Activated CD4-positive, CD25-positive, alpha-beta regulatory T cell treated with anti-CD3 and anti-CD28 coated beads, Interleukin-2, amount 50 U/mL, for 16 hours (primary cell): Measurements from ENCODE around the gene ASF1A.

ENCODE experiments used
- DNase-seq: peaks from one replicate; pipeline ENCODE4 v3.0.0-alpha.2; 2020; ENCODE audit warnings: low read depth, low spot score

ASF1A gene

DNA sequence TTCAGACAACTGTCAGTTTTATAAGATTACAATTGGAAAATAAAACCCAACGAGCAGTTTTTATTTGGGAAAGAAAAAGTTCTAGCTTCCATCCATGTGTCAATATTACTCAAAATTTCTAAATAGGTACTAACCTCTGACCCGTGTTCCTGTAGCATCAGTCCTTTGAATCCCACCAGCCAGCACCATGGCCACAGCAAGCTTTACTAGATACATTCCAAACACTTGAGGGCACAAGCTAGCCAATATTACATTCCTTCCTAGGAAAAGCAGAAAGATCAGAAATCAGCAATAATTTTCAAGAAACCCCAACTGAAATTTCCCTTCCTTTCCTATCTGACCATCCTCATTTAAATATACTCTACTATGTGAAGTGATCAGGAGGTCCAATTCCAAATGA is 19.2 kb downstream of the ASF1A start:
- DNase-seq = no peak

DNA sequence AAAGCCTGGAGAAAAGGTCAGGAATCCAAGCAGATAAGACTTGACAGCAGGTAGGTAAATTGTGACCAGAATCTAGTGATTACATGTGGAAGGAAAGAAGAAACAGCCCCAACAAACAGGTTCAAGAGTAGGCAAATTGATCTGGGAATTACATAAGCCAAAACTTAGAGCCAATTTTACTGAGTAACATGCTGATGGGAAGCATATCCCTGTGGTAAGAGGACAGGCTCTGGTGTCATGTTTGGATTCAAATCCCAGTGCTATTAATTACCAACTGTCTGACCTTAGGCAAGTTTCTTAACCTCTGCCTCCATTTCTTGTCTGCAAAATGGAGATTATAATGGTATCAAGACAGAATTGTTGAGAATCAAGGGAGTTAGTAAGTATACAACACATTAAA is 20.6 kb downstream of the ASF1A start:
- DNase-seq = no peak

DNA sequence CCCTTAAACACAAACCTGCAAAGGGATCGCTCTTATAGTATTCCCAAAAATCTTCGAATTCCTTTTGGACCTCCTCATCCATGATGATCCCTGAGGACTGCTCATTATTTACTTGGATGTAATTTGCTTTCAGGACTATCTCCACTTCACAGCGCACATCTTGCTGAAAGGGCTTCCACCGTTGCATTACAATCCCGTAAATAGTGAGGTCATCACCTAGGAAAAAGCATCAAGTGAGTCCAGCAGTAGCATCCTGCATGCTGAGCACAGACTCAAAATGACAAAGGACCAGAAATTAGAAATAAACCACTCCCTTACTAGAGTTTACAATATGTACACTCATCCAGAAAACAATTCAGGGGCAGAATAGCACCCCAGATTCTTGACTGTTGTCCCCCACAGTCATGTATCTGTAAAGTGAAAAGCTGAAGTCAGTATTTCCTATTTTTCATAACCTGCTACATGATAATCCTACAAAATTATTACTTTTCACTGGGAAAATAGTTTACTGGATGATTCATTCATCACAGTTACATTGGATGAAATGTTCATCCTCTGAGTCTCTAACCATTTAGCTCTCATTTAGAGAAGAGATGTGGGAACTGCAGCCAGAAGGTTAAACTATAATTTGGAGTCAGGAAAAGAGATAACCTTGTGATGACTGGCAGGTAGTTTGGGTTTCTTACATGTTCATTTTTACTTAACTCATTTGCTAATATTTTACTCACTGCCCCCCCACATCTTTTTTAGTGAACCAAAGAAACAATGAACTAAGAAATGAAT is 23.8 kb downstream of the ASF1A start:
- no peak for DNase-seq

DNA sequence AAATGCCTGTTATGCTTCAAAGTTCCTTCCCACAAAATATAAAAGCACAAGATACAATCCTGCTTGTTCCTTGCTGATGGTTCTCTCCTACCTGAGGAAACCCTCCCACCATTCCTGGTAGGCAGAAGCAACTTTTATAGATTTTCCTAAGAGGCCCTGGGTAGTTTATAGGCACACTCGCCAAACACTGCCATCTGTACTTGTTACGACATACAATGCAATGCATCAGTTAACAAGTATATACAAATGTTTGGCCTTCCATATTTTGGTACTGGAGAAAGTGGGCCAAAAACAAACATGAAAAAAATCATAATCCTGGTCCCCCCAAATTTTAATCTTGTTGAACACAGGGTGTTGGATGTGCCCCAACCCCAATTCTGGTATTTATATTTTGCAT is 24.4 kb downstream of the ASF1A start:
- no peak for DNase-seq

DNA sequence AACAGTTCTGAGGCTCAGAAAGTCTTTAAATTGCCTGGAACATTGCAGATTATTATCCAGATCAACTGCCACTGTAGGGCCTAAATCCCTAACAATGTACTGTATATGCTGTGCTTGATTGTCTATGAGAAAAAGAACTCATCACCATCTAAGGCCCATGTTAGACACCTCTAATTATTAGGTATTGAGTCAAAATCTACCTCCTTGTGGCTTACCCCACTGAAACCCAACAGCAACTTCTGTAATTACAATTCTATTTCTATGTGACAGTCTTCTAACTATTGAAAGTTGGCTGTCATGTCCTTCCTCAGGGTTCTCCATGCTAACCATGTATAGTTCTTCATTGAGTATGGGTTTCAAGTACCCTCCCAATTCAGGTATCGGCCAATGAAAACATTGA is 27.1 kb downstream of the ASF1A start:
- DNase-seq = no peak

DNA sequence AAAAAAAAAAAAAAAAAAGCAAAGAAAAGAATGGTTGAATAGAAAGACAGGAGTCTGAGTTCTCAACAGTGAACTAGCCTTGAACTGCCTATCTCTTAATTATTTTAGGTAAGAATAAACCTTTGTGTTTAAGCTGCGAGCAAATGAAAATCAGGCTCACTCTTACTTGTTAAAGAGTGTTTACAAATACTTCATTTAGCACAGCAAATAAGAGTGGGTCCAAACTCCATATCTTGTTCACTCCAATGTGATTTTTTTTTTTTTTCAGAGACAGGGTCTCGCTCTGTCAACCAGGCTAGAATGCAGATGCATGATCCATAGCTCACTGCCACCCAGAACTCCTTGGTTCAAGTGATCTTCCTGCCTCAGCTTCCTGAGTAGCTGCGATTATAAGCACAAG is 29.1 kb downstream of the ASF1A start:
- no peak for DNase-seq

DNA sequence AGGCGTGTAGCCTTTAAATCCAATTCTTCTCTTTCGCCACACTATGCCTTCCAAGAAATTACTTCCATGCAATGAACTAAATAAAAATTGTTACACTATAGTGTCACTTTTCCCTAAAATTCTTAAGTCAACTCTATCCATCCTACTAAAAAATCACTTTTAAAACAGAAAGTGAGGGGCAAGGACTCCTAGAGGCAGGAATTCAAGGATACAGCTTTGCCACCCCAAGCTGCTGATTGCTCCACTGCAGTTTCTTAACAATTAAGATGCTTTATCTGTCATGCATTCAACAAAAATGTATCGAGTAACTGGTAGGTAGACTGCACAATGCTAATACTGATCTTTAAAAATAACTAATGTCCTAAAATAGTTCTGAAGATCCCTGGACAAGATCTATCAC is 36.7 kb downstream of the ASF1A start:
- DNase-seq = no peak

DNA sequence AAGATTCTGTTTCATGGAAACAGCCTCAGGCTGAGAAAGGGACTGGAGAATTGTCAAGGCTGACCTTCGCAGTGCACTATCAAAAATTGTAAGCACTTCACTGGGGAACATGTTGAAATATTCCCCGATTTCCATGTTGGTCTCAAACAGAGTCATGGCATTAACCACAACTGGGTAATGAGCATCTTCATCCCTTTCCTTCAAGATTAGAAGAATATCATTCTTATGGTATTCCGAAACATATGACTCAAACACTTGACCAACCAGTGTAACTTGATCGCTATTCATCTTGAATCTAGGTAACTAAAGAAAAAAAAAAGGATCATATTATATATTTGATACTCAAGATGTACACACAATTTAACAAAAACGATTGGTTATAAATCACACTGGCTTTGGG is 37.5 kb downstream of the ASF1A start:
- no peak for DNase-seq

DNA sequence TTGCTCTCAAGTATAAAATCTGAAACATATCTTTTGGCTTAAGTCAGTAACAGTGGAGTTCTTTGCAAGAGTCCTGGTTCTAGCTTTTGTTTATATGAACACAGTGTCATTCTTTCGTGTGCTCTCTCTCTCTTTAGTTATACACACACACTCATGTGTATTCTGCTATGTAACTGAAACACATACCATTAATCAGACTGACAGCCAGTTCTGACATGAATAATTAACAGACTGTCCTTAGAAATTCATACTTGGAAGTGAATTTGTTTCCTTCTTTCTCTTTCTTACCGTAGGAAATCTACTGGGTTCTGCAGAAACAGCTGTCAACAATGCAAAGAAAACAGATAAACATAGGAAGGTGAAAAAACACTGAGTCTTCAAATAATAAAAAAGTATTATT is 38.5 kb downstream of the ASF1A start:
- DNase-seq = no peak

DNA sequence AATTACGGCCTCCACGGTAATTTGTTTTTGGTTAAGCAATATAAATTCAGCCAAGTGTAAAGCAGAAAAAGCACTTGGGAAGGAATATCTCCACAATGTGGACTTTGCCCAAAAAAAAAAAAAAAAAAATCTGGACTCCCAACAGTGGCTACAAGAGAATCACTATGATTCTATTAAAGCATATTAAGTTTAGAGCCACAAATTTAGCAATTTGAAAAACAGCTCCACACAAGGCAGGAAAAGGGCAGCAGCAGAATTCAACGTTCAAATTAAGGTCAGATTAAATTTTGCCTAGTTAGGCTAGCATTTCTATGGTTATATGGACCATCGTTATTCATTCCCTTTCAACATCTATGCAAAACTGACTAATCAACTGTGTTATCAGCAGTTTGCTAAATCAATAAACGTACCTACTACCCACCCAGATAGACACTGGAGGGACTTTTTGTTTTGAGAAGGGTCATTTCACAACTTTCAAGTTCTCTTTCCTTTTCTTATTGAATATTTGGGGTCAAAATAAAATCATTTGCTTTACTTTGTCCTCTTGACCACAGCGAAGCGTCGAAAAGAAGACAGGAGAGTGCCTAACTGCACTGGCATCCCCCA is 40.0 kb downstream of the ASF1A start:
- no peak for DNase-seq

DNA sequence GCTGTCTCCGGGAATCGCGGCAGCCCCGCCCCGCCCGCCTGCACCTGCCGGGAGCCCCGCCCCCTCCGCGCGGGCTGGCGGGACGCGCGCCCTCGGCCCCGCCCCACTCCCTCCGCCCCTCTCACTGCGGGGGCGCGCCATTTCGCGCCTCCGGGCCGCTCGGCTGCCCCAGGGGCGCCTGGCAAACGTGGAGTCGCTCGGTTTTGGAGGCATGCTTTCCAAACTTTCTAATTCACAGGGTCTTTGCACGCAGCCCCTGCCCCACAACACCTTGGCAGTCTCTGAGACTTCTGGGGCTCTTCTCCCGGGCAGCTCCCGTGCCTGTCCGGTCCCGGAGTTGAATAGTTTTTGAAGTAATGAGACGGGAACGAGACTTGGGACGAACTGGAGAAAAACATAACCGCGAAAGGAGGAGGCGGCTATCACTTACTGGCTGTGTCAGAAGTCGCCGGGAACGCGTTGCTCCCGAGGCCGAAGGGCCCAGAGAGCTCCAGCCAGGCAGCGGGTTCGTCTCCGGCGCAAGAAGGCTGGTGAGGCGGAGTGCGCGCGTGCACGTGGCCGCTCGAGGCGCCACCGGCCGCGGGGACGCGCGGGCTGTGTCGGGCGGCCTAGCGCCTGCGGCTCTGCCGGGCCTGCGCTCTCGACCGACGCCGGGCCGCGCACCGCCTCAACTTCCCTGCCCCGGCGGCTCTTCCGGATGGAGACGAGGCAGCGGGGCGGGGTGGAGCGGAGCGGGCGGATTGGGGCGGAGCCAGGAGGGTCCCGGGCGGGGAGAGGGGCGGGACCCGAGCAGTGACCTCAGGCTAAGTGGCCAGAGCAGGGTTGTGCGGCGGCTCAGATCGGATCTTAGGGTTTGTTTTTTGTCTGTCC is 40.7 kb downstream of the ASF1A start, which contains the start of gene MCM9:
Gene MCM9 (minus strand): TSS at position 699 of the 870 bp plus-strand sequence. CDS start 3,436 bp downstream, outside the sequence.
- peak; percentile 71 for DNase-seq

DNA sequence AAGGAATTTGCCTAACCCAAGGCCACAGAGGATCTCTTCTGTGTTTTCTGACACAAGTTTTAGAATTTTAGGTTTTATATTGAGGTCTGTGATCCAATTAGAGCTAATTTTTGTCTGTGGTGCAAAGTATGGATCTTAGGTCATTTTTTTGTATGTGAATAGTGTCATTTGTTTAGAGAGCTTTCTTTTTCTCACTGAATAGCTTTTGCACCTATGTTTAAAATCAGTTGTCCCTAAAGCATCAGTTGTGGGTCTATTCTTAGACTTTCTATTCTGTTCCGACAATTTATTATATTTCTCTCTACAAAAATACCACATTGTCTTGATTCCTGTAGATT is 41.3 kb downstream of the ASF1A start:
- no peak for DNase-seq

DNA sequence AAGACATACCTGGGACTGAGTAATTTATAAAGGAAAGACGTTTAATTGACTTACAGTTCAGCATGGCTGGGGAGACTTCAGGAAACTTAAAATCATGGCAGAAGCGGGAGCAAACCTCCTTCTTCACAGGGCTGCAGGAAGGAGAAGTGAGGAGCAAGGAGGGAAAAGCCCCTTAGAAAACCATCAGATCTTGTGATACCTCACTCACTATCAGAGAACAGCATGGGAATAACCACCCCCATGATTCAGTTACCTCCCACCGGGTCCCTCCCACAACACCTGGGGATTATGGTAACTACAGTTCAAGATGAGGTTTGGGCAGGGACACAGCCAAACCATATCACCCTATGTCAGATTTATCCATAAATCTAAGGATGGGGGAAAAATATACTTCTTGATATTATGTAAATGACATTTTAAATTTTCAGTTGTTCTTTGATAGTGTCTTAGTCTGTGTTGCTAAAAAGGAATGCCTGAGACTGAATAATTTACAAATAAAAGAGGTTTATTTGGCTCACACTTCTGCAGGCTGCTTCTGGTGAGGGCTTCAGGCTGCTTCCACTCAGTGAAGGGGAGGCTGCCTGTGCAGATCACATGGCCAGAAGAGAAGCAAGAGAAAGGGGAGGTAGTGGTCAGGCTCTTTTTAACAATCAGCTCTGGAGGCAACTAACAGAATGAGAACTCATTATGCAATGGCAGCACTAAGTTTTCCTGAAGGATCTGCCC is 42.2 kb downstream of the ASF1A start:
- DNase-seq = no peak

DNA sequence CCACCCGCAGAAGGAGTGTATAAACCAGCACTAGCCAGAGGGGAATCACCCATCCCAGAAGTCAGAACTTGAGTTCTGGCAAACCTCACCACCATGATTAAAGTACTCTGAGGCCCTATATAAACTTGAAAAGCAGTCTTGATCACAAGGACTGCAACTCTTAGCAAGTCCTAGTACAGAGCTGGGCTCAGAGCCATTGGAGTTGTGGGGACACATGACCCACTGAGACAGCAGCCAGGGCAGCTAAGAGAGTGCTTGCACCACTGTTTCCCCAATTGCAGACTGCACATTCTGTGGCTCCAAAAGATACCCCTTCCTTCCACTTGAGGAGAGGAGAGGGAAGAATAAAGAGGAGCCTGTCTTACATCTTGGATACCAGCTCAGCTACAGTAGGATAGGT is 45.7 kb downstream of the ASF1A start:
- no peak for DNase-seq

DNA sequence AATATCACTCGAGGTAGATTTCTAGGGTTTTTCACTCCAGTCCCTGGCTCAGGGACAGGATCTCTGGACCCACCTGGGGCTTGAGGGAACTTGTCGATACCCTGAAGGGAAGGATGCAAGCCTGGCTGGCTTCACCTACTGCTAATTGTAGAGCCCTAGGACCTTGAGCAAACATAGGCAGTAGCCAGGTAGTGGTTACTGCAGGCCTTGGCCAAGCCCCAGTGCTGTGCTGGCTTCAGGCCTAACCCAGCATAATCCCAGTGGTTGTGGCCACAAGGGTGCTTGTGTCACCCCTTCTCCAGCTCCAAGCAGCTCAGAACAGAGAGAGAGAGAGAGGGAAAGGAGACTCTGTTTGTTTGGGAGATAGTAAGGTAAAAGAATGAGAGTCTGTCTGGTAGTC is 46.8 kb downstream of the ASF1A start:
- DNase-seq = no peak

DNA sequence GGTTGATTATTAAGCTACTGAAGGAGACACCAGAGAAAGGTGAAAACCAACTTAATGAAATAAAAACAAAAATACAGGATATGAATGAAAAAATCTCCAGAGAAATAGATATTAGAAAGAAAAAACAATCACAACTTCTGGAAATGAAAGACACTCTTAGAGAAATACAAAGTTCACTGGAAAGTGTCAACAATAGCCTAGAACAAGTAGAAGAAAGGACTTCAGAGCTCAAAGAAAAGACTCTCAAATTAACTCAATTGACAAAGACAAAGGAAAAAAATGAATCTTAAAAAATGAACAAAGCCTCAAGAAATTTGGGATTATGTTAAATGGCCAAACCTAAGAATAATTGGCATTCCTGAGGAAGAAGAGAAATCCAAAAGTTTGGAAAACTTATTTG is 51.3 kb downstream of the ASF1A start:
- no peak for DNase-seq

DNA sequence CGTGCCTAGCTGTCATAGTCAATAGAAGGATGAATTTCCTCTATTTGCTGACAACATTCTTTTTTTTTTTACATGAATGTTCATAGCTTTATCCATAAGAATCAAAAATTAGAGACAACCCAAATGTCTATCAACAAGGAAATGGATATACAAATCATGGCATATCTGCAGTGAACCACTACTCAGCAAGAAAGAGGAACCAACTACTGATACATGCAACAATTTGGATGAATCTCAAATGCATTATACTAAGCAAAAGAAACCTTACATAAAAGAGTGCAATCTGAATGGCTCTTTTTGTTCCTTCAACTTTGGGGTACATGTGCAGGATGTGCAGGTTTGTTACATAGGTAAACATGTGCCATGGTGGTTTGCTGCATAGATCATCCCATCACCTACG is 58.7 kb downstream of the ASF1A start:
- no peak for DNase-seq

DNA sequence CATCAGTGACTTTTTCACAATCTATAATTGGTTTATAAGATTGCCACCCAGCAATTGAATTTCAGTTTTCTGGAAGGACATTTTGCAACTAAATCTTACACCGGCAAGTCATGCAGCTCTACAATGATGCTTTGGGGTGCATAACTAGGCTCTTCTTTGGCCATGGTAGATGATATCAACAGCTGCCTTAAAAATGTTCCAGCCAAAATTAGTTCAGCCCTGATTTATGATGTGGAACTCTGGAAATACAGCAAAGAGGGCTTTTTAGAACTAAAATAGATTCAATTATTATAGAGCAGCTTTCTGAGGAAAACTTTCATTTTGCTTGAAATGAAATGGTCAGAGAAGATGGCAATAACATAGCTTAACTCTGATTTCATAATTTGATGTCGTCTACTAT is 59.4 kb downstream of the ASF1A start:
- DNase-seq = no peak
